ENCODE data around the gene UBE2L3.

Gene UBE2L3

DNA sequence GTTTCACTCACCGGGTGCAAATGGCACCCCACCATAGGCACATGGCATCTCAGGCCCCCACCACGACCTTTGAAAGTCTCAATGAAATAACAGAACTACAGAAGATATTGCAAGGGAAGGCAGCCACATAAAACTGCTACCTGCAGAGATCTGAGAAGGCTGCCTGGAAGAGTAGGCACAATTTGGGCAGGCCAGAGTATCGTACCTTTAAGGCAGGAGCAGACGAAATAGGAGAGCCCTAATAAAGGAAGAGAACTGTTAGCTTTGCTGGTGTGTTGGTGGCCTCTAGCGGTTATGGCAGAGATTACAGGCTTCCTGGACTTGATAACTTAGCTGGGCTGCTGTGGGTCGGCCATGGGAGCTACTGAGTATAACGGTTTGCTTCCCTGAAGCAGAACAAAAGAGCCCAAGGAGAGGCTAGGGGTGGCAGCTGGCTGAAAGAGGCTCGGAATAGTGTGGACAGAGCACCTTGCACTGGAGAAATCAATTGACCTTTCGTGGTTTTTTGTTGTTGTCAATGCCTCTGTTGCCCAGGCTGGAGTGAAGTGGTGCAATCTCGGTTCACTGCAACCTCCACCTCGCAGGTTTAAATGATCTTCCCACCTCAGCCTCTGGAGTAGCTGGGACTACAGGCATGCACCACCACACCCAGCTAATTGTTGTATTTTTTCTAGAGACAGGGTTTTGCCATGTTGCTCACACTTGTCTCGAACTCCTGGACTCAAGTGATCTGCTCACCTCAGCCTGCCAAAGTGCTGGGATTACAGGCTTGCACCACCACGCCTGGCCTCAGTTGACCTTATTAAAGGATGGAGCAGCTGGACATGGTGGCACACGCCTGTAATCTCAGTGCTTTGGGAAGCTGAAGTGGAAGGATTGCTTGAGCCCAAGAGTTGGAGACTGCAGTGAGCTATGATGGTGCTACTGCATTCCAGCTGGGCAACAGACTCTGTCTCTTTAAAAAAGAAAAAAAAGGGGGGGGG, 79.4 kb downstream of the UBE2L3 start:
- DNase-seq = peak; percentile 49

GRCh38 chr22:21650280-21650679, 82.8 kb downstream of the UBE2L3 start:
- no peak for DNase-seq

- no peak for DNase-seq
These were observed 83.5 kb downstream of the UBE2L3 start for GRCh38 chr22:21650823-21651520.

GRCh38 chr22:21651521-21652009, 84.1 kb downstream of the UBE2L3 start:
- no peak for DNase-seq

DNA sequence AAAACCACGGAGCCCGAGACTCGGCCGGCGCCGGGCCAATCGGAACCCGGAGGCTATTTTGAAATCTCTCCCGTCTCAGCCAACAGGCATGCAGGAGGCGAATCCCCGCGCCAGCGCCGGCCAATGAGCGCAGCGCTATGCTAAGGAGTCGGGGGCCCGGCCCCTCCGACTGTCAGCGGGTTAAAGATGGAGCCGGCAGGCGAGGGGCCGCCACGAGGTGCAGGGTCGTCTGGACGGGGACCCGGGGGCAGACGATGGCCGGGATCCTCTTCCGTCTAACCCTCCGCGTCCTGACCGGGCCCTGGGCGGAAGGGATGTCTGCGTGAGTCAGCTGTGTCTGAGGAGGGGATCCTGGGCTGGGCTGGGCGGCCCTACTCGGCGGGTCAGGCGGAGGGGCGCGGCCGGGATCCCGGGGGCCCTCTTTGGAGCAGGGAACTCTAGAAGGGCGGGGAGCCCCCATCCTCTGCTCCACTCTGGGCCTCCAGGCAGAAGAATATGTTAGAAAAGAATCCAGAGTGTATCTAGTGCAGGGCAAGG, 84.6 kb downstream of the UBE2L3 start:
- DNase-seq = peak; percentile 52

DNA sequence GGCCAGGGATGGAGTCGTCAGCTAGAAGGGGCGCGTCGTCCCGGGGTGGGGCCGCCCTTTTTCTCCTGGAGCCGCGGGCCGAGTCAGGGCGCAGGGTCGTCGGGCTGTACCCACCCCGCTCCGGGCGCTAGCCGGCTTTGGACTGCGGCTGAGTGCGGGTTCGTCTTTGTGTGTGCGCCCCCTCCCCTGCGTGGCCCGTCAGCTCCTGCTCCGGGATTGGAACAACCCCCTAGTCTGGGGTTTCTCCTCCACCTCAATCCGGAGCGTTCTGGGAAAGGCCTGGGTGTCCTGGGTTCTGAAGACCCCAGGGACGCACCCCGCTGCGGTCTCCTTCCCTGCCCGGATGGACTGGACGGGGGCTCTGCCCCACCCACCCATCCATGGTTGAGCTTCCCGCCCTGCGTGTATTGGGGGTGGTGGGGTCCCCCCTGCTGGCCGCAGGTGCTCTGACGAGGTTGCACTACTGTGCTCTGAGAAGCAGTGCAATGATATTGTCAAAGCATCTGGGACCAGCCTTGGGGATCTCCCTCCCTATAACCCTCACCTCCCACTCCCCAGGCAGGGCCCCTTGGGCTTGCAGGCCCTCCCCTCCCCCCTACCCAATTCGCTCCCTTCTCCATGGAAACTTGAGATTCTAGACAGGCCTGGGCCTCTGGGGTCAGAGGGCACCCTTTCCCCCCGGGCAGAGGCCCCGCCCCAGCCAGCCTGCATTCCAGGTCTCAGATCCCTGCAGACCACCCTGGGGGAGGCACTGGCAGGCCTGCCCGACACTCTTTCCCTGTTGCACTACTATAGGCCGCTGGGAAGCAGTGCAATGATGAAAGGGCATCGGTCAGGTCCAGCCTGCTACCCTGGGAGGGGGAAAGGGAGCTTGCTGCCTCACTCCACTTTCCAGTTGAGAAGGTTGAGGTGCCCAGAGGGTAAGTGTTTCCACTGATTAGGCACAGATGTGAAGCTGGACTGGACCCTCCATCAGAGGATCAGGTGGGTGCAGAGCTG, 85.3 kb downstream of the UBE2L3 start:
- DNase-seq = no peak

- no peak for DNase-seq
These were observed 89.5 kb downstream of the UBE2L3 start for GRCh38 chr22:21657020-21657359.

- DNase-seq = peak; percentile 61
These were observed 90.0 kb downstream of the UBE2L3 start for GRCh38 chr22:21657360-21658032.

DNA sequence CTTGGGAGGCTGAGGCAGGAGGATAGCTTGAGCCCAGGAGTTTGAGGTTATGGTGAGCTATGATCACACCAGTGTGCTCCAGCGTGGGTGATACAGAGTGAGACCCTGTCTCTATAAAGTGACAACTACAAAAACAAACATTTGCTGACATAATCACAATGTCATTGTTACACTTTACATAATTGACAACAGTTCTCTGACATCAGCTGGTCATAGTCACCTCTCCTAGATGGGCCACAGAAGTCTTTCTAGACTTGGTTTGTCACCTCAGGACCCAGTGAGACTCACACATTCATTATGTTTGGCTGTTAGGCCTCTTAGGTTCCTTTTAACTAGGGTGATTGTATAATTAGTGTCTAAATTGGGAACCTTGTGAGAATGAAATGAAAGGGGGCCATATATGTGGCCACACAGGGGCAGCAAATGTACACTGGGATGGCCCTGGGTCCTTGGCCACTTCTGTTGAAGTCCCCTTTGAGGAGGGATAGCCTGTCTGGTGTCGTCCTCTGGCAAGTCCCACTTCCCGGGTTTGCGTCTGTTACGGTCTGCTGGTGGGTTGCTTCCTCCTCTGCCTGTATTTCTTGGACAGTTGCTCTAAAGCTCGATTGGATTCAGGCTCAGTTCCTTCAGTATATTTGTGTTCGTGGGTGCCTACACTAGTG, 92.5 kb downstream of the UBE2L3 start:
- DNase-seq = no peak

- no peak for DNase-seq
These were observed 93.4 kb downstream of the UBE2L3 start for GRCh38 chr22:21660904-21661303.

- DNase-seq = no peak
These were observed 94.5 kb downstream of the UBE2L3 start for GRCh38 chr22:21661991-21662390.

GRCh38 chr22:21663738-21664137, 96.2 kb downstream of the UBE2L3 start:
- no peak for DNase-seq

GRCh38 chr22:21665047-21665851, 97.7 kb downstream of the UBE2L3 start:
- DNase-seq = no peak

DNA sequence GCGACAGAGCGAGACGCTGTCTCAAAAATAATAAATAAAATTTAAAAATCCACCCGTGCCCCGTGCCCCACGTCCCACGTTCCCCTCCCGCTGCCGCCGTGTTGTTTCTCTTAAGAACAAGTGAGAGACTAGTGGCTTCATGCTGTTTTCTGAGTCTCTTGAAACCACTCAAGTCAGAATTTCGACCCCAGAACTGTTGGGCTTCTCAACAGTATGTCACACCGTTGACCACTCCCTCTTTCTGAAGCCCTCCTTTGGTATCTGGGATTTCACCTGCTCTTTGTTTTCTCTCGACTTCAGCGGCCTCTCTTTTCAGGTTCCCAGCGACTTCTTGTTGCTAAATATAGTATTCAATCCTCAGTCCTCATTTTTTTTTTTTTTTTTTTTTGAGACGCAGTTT, 99.3 kb downstream of the UBE2L3 start:
- no peak for DNase-seq

DNA sequence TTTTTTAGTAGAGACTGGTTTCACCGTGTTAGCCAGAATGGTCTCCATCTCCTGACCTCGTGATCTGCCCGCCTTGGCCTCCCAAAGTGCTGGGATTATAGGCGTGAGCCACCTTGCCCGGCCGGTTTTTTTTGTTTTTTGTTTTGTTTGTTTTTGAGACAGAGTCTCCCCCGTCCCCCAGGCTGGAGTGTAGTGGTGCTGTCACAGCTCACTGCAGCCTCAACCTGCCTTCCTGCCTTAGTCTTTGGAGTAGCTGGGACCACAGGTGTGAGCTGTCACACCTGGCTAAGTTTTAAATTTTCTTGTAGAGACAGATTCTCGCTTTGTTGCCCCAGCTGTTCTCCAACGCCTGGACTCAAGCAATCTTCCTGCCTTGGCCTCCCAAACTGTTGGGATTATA, 101.5 kb downstream of the UBE2L3 start:
- no peak for DNase-seq

- DNase-seq = no peak
These were observed 104.7 kb downstream of the UBE2L3 start for GRCh38 chr22:21672107-21672629.
